Activated CD4-positive, CD25-positive, alpha-beta regulatory T cell treated with anti-CD3 and anti-CD28 coated beads, Interleukin-2, amount 50 U/mL, for 72 hours (primary cell): Measurements from ENCODE around the gene ARHGEF17.

Source experiments
- DNase-seq: peaks from one replicate; pipeline ENCODE4 v3.0.0; 2021

ARHGEF17 gene

DNA sequence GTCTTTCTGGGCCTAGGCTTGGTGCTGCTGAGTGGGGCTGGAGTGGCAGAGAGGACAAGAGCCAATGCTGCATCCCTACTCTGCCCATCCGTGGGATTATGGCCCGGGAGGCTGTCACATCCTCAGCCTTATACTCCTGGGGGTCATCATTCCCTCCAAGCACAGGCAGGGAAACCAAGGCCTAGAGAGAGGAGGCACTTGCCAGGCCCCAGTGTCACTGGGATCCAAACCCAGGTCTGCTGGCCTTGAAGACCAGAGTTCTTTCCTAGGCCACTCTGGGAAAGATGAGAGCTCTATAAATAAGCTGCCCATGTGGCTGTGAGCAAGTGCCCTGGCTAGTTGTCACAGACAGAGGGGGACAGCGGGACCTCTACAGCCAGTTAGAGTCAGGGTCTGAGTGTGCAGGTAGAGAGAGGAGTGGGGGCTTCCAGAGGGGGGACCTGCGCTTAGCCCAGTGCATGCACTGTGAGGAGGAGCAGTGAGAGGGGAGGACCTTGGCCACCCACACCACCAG lies 72.9 kb downstream of the ARHGEF17 start:
- DNase-seq, result no peak

DNA sequence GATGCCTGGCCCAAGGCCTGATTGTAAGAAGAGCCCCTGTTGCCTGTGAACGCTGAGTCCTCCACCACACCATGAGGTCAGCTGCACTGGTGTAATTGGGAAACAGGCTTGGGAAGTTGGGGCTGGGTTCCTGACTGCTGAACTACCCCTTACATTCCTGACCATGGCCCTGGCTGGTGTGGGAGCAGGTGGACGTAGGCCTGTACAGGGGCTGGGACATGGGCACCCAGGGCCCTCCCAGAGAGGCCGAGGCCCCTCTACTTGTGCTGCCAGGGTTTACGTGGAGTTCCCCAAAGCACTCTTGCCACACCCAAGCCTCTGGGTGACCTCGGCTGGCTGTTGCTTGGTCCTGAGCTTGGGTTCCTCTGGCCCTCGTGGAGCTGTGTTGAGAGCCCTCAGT lies 73.5 kb downstream of the ARHGEF17 start:
- no peak for DNase-seq

- no peak for DNase-seq
These were observed 74.1 kb downstream of the ARHGEF17 start for GRCh38 chr11:73382183-73382582.

DNA sequence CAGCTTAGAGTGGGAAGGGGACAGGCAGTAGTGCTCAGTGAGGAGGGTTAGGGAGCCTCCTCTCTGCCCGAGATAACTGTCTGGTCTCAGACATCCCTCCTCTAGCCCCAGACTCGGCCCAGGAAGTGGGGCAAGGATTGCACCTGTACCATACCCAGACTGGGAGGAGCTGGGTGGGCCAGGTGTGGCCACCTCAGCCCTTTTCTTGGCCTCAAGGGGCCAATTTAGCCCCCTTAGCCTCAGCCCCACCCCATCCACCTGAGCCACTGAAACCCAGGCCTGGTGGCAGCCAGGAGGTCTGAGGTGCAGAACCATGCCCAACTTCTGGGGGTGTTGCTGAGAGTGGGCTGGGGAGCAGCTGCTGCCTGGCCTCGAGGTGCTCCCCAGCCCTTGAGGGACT lies 74.7 kb downstream of the ARHGEF17 start:
- DNase-seq, result no peak

GRCh38 chr11:73383249-73384124 lies 75.4 kb downstream of the ARHGEF17 start:
- no peak for DNase-seq

- DNase-seq, result no peak
These were observed 76.0 kb downstream of the ARHGEF17 start for GRCh38 chr11:73384125-73384441.

DNA sequence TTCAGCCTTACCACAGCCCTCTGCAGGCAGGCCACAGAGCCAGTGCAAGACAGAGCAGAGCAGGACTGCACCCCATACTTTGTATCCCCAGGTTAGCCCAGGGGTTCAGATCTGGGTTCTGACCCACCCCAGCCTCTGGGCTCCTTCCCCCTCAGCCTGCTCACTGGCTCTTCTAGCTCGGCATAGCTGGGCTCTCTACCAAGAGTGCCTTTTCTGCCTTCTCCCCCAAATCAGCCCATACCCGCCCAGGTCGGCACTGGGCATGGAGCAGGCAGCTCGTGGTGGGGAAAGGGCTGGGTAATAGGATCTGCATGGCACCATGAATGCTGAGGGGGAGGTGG lies 76.4 kb downstream of the ARHGEF17 start:
- no peak for DNase-seq

GRCh38 chr11:73384872-73385689 lies 77.0 kb downstream of the ARHGEF17 start:
- DNase-seq, result no peak

DNA sequence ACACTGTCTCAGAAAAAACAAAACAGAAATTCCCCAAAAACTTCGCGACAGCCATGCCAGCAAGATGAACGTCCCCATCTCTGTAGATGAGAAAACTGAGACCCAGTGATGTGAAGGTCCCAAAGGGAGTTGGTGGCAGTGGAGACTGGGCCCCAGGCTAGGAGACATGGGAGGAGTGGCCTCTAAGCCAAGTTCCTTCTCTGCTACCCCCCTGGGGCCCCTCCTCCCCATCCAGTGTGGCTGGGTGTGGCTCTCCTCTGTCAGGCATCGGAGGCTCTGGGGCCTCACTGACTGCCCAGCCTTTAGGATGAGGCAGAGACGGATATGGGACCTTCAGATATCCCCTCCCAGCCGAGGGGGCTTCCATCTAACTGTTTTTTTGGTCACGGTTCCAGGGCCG lies 77.9 kb downstream of the ARHGEF17 start:
- no peak for DNase-seq

- no peak for DNase-seq
These were observed 78.5 kb downstream of the ARHGEF17 start for GRCh38 chr11:73386546-73386945.

- DNase-seq, result no peak
These were observed 79.7 kb downstream of the ARHGEF17 start for GRCh38 chr11:73387594-73388264.

DNA sequence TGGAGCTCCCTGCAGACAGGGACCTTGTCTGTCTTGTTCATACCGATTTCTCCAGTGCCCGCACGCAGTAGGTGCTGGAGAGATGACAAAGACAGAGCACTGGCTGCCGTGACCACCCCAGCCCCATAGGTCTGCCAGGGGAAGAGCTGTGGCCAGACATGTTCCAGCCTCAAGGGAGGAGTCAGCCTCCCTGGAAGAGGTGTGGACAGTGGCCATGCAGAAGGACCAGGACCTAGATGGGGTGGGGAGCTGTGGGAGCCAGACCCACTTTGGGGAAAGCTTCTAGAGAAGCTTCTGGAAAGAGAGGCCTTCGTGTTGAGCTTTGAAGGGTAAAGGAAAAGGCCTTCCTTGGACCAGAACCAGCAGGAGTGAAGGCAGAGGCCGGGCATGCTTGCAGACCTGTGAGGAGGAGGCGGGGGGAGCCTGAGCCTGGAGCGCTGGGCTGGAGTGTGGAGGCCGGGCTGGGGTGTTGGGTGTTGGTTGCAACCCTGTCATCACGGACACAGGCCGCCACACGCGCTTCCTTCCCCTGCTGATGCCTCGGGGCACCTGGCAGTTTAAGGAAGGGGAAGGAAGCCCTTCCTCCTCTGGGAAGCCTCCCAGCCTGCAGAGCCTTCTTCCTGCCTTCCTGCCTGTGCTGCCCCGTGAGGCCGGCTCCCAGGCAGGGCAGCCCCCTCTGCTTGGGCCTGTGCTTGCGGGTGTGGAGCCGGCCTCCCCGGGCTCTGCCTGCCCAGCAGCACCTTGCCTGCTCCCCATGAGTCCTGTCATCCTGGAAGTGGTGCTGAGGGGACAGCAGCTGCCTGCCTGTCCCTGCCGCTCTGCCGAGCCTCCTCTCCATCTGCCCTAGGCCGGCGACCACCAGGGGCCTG lies 80.4 kb downstream of the ARHGEF17 start:
- no peak for DNase-seq

DNA sequence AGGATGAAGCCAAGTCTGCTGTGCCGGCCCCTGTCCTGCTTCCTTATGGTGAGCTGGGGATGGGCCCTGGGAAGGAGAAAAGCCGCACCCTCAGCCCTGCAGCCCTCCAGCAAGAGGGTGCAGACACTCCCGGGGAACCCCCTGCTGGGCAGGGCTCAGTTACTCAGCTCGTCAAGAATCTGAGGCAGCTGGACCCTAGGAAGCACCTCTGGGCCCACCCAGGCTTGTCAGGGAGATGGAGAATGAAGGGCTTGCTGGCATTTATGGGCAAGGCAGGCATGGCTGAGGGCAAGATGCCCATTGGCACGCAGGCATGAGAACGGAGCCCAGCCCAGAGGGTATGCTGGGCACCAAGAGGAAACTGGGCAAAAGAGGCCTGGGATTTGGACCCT lies 81.1 kb downstream of the ARHGEF17 start:
- no peak for DNase-seq

DNA sequence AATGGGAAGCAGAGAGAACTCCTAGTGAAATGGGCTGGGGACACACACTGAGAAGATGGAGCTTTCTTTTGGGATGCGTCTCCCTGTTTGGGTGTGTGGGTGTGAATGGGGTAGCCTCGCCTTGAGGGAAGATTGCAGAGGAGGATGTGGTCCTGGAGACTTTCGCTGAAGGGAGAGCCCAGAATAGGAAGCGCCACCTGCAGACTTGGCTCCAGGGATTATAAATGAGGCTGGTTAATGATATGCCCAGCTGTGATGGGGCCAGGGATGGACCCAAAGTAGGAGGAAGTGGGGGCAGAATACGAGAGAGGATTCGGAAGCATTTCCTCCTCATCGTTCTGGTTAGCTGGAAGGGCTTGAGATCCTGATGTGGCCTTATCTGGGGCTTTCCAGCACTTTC lies 81.8 kb downstream of the ARHGEF17 start:
- no peak for DNase-seq

DNA sequence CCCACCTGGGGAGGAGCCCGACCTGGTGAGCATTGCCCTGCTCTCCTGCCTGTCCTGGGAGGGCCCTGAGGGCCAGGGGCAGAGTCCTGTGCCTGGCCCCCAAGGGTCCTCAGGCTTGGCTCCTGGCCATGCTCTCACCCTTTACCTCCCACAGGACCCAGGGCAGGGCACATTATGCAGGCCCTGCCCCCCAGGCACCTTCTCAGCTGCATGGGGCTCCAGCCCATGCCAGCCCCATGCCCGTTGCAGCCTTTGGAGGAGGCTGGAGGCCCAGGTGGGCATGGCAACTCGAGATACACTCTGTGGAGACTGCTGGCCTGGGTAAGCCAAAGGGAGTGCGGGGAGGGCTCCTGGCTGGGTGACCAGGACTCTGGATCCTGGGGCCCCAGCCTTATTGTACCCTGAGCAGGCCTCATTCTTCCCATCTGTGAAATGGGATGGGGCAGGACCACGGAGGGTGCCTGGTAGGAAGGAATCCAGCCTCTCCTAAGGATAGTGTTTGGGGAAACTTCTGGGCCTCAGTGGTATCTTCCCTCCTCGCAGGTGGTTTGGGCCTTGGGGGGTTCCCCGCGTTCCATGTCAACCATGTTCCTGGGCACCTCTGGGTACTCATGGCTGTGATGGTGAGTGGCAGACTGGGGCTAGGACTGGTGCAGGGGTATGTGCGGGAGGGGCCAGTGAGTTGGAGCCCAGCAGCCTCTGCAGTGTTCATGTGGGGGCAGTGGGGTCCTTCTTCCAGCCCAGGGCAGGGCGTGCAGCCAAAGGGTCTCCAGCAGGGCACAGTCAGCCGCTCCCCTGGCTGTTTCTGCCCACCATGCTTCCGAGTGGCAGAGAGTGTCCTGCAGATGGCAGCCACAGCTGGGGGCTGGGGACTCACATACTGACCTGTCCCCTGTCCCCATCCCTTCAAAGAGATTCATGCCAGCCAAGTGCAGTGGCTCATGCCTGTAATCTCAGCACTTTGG lies 82.8 kb downstream of the ARHGEF17 start:
- no peak for DNase-seq

DNA sequence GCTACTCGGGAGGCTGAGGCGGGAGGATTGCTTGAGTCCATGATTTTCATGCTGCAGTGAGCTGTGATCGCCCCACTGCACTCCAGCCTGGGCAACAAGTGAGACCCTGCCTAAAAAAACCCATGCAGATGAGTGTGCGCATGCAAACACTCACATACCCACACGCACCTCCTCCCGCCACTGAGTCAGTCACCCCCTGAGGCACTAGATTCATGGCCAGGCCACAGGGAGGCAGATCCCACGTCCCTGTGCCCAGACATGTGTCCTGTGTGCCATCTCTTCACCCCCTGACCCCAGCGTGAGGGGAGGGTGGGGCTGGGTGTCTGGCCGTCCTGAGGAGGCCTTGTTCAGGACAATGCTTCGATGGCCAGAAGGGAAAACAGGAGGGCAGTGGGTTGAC lies 83.6 kb downstream of the ARHGEF17 start:
- DNase-seq, result no peak

- DNase-seq, result no peak
These were observed 84.3 kb downstream of the ARHGEF17 start for GRCh38 chr11:73392108-73393010.

DNA sequence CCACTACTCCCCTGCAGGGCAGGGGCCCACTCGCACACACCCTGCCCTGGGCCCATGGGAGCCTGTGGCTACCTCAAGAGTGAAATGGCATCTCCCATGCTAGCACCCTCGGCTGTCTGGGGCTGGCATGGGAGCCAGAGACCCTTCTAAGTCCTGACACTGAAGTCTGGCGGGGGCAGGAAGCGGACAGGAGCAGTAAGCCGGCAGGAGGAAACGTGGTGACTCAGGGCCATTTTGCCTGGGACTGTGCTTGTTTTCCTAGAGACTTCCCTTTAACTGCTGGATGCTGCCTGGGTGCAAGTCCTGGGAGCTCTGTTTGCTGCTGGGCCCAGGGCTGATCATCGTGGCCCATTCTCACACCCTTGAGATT lies 84.9 kb downstream of the ARHGEF17 start:
- DNase-seq, result no peak

DNA sequence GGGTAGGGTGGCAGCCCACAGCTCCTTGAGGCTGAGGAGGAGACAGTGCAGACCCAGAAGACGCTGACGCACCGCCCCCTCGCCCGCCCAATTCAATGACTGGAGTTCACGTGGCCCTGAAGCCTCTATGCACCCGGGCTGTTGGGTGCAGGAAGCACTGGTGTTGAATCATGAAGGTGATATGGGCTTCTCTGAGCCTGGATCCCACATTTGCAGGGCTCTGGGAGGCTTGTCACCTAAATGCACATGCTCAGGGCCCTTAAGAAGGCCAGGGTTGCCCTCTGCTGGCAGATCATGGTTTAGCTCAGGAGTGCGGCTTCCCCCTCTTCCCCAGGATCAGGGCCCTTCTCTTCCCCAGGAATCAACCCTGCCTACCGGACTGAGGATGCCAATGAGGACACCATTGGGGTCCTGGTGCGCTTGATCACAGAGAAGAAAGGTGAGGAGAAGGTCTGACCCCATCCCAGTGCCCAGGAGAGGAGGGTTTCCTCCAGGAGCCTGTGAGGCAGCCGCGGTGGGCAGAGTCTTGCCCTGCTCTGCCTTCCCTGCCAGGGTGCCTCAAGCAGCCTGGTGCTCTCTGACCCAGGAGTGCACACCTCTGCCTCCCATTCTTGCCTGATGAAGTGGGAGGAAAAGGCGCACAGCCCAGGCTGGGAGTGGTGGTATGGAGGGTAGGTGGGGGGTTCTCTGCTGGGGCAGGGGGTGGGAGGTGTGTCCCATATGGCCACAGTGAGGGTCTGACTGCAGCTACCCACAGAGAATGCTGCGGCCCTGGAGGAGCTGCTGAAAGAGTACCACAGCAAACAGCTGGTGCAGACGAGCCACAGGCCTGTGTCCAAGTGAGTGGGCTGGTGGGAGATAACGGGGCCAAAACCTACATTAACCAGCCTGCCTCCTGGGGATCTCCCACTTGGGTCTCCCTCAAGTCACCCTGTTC lies 85.7 kb downstream of the ARHGEF17 start:
- peak; percentile 62 for DNase-seq
